Fibroblast of lung (primary cell): ENCODE measurements around the gene PALLD. TPM values are rescaled to one million over a fixed set of nuclear protein-coding genes. Genes with fewer than 3 reads are reported as not detected.

Source experiments
- DNase-seq, 2 donors: peaks; one replicate each; pipeline versions ENCODE4 v3.0.0 to v3.0.0-alpha.2; 2010; ENCODE audit warnings: low read depth in 2 of 2
- H2AFZ ChIP-seq: 2 replicates; pipeline ENCODE4 v1.5.1; 2012; ENCODE audit warnings: low read length, control low read depth, inconsistent platforms
- H3K27ac ChIP-seq: 2 replicates; pipeline ENCODE4 v1.5.1; 2011; ENCODE audit warnings: low read length, control low read depth; ENCODE audit not compliant: insufficient read depth
- H3K27me3 ChIP-seq: 2 replicates; pipeline ENCODE4 v1.5.1; 2011; ENCODE audit warnings: mild to moderate bottlenecking, low read length; ENCODE audit not compliant: control insufficient read depth, insufficient read depth
- H3K36me3 ChIP-seq: 2 replicates; pipeline ENCODE4 v1.5.1; 2011; ENCODE audit warnings: low read length; ENCODE audit not compliant: control insufficient read depth, insufficient read depth
- H3K4me1 ChIP-seq: 2 replicates; pipeline ENCODE4 v1.5.1; 2011; ENCODE audit warnings: low read length; ENCODE audit not compliant: control insufficient read depth, insufficient read depth; ENCODE audit errors: extremely low read depth
- H3K4me2 ChIP-seq: 2 replicates; pipeline ENCODE4 v1.5.1; 2011; ENCODE audit warnings: low read length, control low read depth; ENCODE audit not compliant: insufficient read depth; ENCODE audit errors: extremely low read depth
- H3K4me3 ChIP-seq, 4 experiments: fragments of 200-600 bp in 1 of 4; sonication (generic) in 1 of 4; replicated peaks in 1 of 4; 2 replicates each; pipeline ENCODE4 v1.5.1; 2011 to 2016; ENCODE audit warnings: low read length in 4 of 4, low read depth in 3 of 4, mild to moderate bottlenecking in 3 of 4, control low read depth in 2 of 4, inconsistent platforms in 1 of 4, mixed read lengths in 1 of 4; ENCODE audit not compliant: insufficient read depth in 1 of 4; ENCODE audit errors: control extremely low read depth in 1 of 4
- H3K79me2 ChIP-seq: 2 replicates; pipeline ENCODE4 v1.5.1; 2012; ENCODE audit warnings: mild to moderate bottlenecking, low read length, inconsistent platforms; ENCODE audit not compliant: control insufficient read depth, insufficient read depth
- H3K9ac ChIP-seq: 2 replicates; pipeline ENCODE4 v1.5.1; 2011; ENCODE audit warnings: mild to moderate bottlenecking, low read length, control low read depth; ENCODE audit not compliant: insufficient read depth
- H3K9me3 ChIP-seq: 2 replicates; pipeline ENCODE4 v1.5.1; 2012; ENCODE audit warnings: low read depth, low read length; ENCODE audit not compliant: control insufficient read depth, insufficient read depth
- H4K20me1 ChIP-seq: 2 replicates; pipeline ENCODE4 v1.5.1; 2011; ENCODE audit warnings: low read length; ENCODE audit not compliant: control insufficient read depth, insufficient read depth; ENCODE audit errors: extremely low read depth
- EZH2 ChIP-seq: IDR thresholded peaks from 2 replicates; pipeline ENCODE4 v1.5.1; 2012; ENCODE audit warnings: low read length, control low read depth, mild to moderate bottlenecking; ENCODE audit errors: missing control alignments
- polyA plus RNA-seq, 2 donors: library from polyadenylated mRNA; depleted of rRNA in 1 of 2; stranded (reverse) in 1 of 2; unstranded in 1 of 2; fragments of >200 nt; gene quantifications; 2 replicates each; pipeline ENCODE4 v1.2.1, GENCODE V29; 2011 to 2012; ENCODE audit warnings: missing spikeins in 1 of 2
- total RNA-seq: library from RNA; depleted of rRNA; stranded (reverse); fragments of >200 nt; gene quantifications from 2 replicates; pipeline ENCODE4 v1.2.1, GENCODE V29; 2014
- TF ChIP-seq, protein P1 (sequence below), 2 donors: IDR thresholded peaks in 1 of 2; conservative IDR thresholded peaks in 1 of 2; 1 replicate in 1 of 2; 2 replicates in 1 of 2; pipeline ENCODE4 v1.5.1; 2011 to 2012; ENCODE audit warnings: low read length in 2 of 2, control low read depth in 1 of 2, inconsistent platforms in 1 of 2, low read depth in 1 of 2, mild to moderate bottlenecking in 1 of 2

PALLD gene
- total and polyA plus RNA-seq, 2 donors (not counting 1 experiment from before 2014, with no cell fraction given): 200 to 205 TPM

DNA sequence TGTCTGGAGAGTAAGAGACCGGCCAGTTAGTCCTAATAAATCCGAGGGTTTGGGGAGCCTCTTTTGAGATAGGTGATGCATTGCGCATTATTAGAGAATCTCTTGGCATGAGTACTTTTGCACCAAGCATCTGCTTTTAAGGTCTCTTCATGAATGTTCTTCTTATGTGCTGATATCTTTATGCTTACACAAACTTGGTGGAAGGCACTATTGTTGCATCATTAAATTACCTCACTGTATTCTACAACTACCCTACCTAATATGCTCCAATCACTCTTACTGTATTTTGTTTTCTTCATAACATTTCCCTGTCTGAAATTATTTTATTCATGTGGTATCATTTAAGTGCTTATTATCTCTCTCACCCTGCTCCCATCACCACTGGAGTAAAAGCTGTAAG is 151.6 kb downstream of the PALLD start:
- Histone ChIP-seq H3K9ac (no peak overlapping the region), H3K27me3 (no peaks in the 10 kb centered on the region), H2AFZ (no peak overlapping the region), H3K4me3 (no peak overlapping the region), H3K27ac (no peak overlapping the region), H3K9me3 (no peaks in the 10 kb centered on the region), H3K36me3 (no peaks in the 10 kb centered on the region), H4K20me1 (no peaks in the 10 kb centered on the region), H3K4me2 (no peak overlapping the region), H3K4me1 (no peaks in the 10 kb centered on the region), H3K79me2 (no peaks in the 10 kb centered on the region)
- no peak for DNase-seq
- TF ChIP-seq EZH2: no peak
- TF ChIP-seq, protein P1, sequence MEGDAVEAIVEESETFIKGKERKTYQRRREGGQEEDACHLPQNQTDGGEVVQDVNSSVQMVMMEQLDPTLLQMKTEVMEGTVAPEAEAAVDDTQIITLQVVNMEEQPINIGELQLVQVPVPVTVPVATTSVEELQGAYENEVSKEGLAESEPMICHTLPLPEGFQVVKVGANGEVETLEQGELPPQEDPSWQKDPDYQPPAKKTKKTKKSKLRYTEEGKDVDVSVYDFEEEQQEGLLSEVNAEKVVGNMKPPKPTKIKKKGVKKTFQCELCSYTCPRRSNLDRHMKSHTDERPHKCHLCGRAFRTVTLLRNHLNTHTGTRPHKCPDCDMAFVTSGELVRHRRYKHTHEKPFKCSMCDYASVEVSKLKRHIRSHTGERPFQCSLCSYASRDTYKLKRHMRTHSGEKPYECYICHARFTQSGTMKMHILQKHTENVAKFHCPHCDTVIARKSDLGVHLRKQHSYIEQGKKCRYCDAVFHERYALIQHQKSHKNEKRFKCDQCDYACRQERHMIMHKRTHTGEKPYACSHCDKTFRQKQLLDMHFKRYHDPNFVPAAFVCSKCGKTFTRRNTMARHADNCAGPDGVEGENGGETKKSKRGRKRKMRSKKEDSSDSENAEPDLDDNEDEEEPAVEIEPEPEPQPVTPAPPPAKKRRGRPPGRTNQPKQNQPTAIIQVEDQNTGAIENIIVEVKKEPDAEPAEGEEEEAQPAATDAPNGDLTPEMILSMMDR (conservative IDR thresholded peaks at IDR 0.05 in 1 of 2, IDR thresholded peaks at IDR 0.05 in 1 of 2; ENCODE audit: low read depth in 1 of 2, low read length in 2 of 2): no peak

DNA sequence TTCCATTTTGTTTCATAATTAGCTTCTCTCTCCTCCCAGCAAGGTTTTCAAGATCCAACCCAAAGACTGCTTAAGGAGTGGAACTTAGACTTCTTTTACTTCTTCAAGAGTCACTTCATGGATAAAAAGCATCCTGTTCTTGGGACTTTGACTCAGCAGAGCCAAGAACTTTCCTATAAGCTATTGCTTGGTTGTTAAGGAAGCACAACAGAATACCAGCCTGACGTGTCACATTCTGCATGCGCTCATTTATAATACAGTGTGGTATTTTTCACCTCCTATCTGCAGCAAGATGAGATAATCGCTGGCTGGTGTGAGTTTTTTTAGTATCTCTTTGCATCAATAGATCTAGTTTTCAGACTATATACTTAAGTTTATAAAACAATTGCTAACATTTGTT is 152.1 kb downstream of the PALLD start:
- H3K4me2 ChIP-seq: no peak overlapping the region
- no peaks in the 10 kb centered on the region for H3K27me3 ChIP-seq
- H3K27ac ChIP-seq: no peak overlapping the region
- no peaks in the 10 kb centered on the region for H3K9me3 ChIP-seq
- no peak overlapping the region for H3K9ac ChIP-seq
- TF ChIP-seq, protein P1 (conservative IDR thresholded peaks at IDR 0.05 in 1 of 2, IDR thresholded peaks at IDR 0.05 in 1 of 2; ENCODE audit: low read depth in 1 of 2, low read length in 2 of 2): no peak
- no peak for TF ChIP-seq EZH2
- no peaks in the 10 kb centered on the region for H4K20me1 ChIP-seq
- no peaks in the 10 kb centered on the region for H3K36me3 ChIP-seq
- H2AFZ ChIP-seq: no peak overlapping the region
- DNase-seq: peak in 1 of 2 donors; percentile 91
- no peaks in the 10 kb centered on the region for H3K79me2 ChIP-seq
- no peaks in the 10 kb centered on the region for H3K4me1 ChIP-seq
- H3K4me3 ChIP-seq: no peak overlapping the region

DNA sequence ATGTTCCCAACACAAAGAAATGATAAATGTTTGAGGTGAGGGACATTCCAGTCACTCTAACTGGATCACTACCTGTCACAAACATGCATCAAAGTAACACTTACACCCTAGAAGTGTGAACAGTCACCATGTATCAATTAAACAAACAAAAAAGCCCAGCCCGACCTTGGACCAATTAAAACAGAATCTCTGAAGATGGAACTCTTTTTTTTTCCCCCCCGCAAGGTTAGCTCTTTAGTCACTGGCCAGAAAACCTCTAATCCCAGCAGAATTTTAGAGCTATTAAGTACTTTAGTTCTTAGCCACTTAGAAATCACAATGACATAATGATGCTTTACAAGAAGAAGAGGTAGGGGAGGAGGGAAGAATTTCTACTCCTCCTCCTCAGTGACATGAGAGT is 154.5 kb downstream of the PALLD start:
- Histone ChIP-seq H2AFZ (no peak overlapping the region), H3K4me2 (no peak overlapping the region), H3K27me3 (no peaks in the 10 kb centered on the region), H3K9ac (no peak overlapping the region), H3K9me3 (no peaks in the 10 kb centered on the region), H4K20me1 (no peaks in the 10 kb centered on the region), H3K4me1 (no peaks in the 10 kb centered on the region), H3K4me3 (no peak overlapping the region), H3K79me2 (no peaks in the 10 kb centered on the region), H3K36me3 (no peaks in the 10 kb centered on the region), H3K27ac (no peak overlapping the region)
- TF ChIP-seq, protein P1 (conservative IDR thresholded peaks at IDR 0.05 in 1 of 2, IDR thresholded peaks at IDR 0.05 in 1 of 2; ENCODE audit: low read depth in 1 of 2, low read length in 2 of 2): no peak
- TF ChIP-seq EZH2: no peak
- DNase-seq: peak in 1 of 2 donors; percentile 76
